ENCODE results near the gene LYG1. TPM values are rescaled to one million over a fixed set of nuclear protein-coding genes. Genes with fewer than 3 reads are reported as not detected.
"Not testable (repeated sequence)": the region's sequence is repeated elsewhere in the genome, so short reads cannot be mapped to it uniquely, and the experiment has no call there.

The LYG1 gene
- total RNA-seq (2021; ENCODE audit: unreplicated experiment) (0.23 TPM), Bru-seq, nascent RNA (percentile 27 among the genes with signal in this experiment), BruChase-seq, experiment 1, labeled RNA remaining after a 2-hour chase (percentile 41 among the genes with signal in this experiment), BruChase-seq, experiment 2, labeled RNA remaining after a 6-hour chase (percentile 37 among the genes with signal in this experiment)
- polyA plus RNA-seq (2012; ENCODE audit: insufficient read length) = 0.30 TPM
- long read RNA-seq = 0 reads

DNA sequence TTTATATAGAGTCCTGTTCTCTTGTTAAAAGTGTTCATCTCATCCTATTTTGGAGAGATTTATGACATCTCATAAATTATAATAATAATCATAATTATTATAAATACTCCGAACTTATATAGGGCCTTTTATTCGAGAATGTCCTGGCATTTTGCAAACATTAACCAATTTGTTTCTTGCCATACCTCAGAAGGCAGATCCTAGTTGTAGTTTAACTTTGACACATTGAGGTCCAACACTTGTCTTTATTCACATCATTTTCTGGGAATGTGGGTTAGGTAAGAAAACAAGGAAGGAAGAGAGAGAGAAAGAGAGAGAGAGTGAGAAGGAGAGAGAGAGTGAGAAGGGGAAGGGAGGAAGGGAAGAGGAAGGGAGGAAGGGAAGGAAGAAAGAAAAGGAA is at the start of gene LYG1:
LYG1 (minus strand) TSS at position 101 of the 400 bp plus-strand sequence. CDS start 5,527 bp downstream, outside the sequence.
- H3K4me3 ChIP-seq (ENCODE audit: low read depth in 2 of 2, low read length in 2 of 2); BruUV-seq (replicated peaks); H3K9me3 ChIP-seq (ENCODE audit: control insufficient read depth, insufficient read depth, low read depth, low read length); in situ Hi-C loops (cut with HindIII; ENCODE audit: low pct_unique_long_range_greater_than_20kb, low sequenced_read_pairs); CTCF ChIA-PET; H3K36me3 ChIP-seq (ENCODE audit: control insufficient read depth, insufficient read depth, low read length); H3K27ac ChIP-seq (ENCODE audit: low read length); intact Hi-C loops (cut with micrococcal nuclease; ENCODE audit: unreplicated experiment); H3K4me1 ChIP-seq (ENCODE audit: control insufficient read depth, insufficient read depth, low read length); H3K27me3 ChIP-seq (ENCODE audit: control insufficient read depth, insufficient read depth, low read length); ATAC-seq; POLR2A ChIA-PET; DNase-seq (ENCODE audit: low read depth, low spot score): not testable (repeated sequence)

DNA sequence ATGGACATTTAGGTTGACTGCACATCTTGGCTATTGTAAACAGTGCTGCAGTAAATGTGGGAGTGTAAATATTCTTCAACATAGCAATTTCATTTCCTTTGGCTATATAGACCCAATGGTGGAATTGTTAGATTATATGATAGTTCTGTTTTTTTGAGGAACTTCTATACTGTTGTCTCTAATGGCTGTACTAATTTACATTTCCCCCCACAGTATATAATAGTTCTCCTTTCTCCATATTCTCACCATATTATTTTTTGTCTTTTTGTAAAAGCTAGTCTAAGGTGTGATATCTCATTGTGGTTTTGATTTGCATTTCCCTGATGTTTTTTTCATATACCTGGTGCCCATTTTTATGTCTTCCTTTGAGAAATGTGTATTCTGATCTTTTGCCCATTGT is 49.2 kb upstream of the LYG1 start:
- CTCF ChIA-PET = no interaction called here

DNA sequence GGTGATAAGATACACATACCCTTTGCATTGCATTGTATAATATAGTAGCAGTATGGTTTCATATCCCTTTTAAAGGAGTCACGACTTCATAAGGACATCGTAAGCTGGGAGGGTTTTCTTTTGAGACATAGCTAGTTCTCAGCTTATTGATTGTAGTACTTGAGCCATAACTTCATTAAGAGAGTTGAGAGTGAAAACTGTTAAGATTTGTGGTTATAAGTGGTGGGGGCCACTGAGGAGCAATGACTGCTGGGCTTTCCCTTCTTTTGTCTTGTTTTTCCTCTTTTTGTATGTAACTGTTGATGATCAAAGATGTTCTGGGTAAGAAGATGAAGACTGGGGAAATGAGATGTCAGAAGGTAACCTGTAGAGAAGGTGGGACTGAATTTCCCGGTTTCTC is 47.2 kb upstream of the LYG1 start:
- Histone ChIP-seq H3K27ac (ENCODE audit: low read length) (no peak overlapping the region), H3K4me3 (ENCODE audit: low read depth in 2 of 2, low read length in 2 of 2) (no peak overlapping the region), H3K9me3 (ENCODE audit: control insufficient read depth, insufficient read depth, low read depth, low read length) (no peaks in the 10 kb centered on the region), H3K36me3 (ENCODE audit: control insufficient read depth, insufficient read depth, low read length) (no peaks in the 10 kb centered on the region), H3K4me1 (ENCODE audit: control insufficient read depth, insufficient read depth, low read length) (no peaks in the 10 kb centered on the region), H3K27me3 (ENCODE audit: control insufficient read depth, insufficient read depth, low read length) (no peaks in the 10 kb centered on the region)
- TF ChIP-seq TCF7L2 (IDR thresholded peaks at IDR 0.05; ENCODE audit: low read depth, low read length) = no peak
- TF ChIP-seq SIN3A (IDR thresholded peaks at IDR 0.05; ENCODE audit: borderline replicate concordance, insufficient read depth, low read depth, low read length) = no peak
- TF ChIP-seq POLR2AphosphoS5 (IDR thresholded peaks at IDR 0.05; ENCODE audit: low read depth, low read length) = no peak
- DNase-seq (ENCODE audit: low read depth, low spot score) (no peak), ATAC-seq (no peak)
- intact Hi-C loops (cut with micrococcal nuclease; ENCODE audit: unreplicated experiment) = no loop called here
- BruUV-seq (replicated peaks) = no TSS peak
- ChIA-PET POLR2A (interaction anchor here (0.9 kb wide), 1 partner anchor 12 kb away, joined by 3 read pairs; the partner anchor contains the start of gene TXNDC9), CTCF (no interaction called here)
- in situ Hi-C loops (cut with HindIII; ENCODE audit: low pct_unique_long_range_greater_than_20kb, low sequenced_read_pairs) = no loop called here

More for the DNA sequence above, 49.2 kb upstream of the LYG1 start:
- TF ChIP-seq, protein P1, sequence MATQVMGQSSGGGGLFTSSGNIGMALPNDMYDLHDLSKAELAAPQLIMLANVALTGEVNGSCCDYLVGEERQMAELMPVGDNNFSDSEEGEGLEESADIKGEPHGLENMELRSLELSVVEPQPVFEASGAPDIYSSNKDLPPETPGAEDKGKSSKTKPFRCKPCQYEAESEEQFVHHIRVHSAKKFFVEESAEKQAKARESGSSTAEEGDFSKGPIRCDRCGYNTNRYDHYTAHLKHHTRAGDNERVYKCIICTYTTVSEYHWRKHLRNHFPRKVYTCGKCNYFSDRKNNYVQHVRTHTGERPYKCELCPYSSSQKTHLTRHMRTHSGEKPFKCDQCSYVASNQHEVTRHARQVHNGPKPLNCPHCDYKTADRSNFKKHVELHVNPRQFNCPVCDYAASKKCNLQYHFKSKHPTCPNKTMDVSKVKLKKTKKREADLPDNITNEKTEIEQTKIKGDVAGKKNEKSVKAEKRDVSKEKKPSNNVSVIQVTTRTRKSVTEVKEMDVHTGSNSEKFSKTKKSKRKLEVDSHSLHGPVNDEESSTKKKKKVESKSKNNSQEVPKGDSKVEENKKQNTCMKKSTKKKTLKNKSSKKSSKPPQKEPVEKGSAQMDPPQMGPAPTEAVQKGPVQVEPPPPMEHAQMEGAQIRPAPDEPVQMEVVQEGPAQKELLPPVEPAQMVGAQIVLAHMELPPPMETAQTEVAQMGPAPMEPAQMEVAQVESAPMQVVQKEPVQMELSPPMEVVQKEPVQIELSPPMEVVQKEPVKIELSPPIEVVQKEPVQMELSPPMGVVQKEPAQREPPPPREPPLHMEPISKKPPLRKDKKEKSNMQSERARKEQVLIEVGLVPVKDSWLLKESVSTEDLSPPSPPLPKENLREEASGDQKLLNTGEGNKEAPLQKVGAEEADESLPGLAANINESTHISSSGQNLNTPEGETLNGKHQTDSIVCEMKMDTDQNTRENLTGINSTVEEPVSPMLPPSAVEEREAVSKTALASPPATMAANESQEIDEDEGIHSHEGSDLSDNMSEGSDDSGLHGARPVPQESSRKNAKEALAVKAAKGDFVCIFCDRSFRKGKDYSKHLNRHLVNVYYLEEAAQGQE (IDR thresholded peaks at IDR 0.05; ENCODE audit: insufficient read depth in 1 of 2, low read depth in 2 of 2, low read length in 1 of 2) = no peak
- TF ChIP-seq, protein P2, sequence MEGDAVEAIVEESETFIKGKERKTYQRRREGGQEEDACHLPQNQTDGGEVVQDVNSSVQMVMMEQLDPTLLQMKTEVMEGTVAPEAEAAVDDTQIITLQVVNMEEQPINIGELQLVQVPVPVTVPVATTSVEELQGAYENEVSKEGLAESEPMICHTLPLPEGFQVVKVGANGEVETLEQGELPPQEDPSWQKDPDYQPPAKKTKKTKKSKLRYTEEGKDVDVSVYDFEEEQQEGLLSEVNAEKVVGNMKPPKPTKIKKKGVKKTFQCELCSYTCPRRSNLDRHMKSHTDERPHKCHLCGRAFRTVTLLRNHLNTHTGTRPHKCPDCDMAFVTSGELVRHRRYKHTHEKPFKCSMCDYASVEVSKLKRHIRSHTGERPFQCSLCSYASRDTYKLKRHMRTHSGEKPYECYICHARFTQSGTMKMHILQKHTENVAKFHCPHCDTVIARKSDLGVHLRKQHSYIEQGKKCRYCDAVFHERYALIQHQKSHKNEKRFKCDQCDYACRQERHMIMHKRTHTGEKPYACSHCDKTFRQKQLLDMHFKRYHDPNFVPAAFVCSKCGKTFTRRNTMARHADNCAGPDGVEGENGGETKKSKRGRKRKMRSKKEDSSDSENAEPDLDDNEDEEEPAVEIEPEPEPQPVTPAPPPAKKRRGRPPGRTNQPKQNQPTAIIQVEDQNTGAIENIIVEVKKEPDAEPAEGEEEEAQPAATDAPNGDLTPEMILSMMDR (IDR thresholded peaks at IDR 0.05) = no peak
- TF ChIP-seq TCF7L2 (IDR thresholded peaks at IDR 0.05; ENCODE audit: low read depth, low read length) (no peak), SIN3A (IDR thresholded peaks at IDR 0.05; ENCODE audit: borderline replicate concordance, insufficient read depth, low read depth, low read length) (no peak), POLR2AphosphoS5 (IDR thresholded peaks at IDR 0.05; ENCODE audit: low read depth, low read length) (no peak)
- in situ Hi-C loops (cut with HindIII; ENCODE audit: low pct_unique_long_range_greater_than_20kb, low sequenced_read_pairs) = no loop called here
- POLR2A ChIA-PET = no interaction called here
- ATAC-seq (no peak), DNase-seq (ENCODE audit: low read depth, low spot score) (no peak)
- H3K9me3 ChIP-seq (ENCODE audit: control insufficient read depth, insufficient read depth, low read depth, low read length) = no peaks in the 10 kb centered on the region
- no peaks in the 10 kb centered on the region for H3K4me1 ChIP-seq (ENCODE audit: control insufficient read depth, insufficient read depth, low read length)
- no peak overlapping the region for H3K4me3 ChIP-seq (ENCODE audit: low read depth in 2 of 2, low read length in 2 of 2)
- no TSS peak for BruUV-seq (replicated peaks)
- H3K27ac ChIP-seq (ENCODE audit: low read length) = no peak overlapping the region
- H3K36me3 ChIP-seq (ENCODE audit: control insufficient read depth, insufficient read depth, low read length) = no peaks in the 10 kb centered on the region
- intact Hi-C loops (cut with micrococcal nuclease; ENCODE audit: unreplicated experiment) = no loop called here
- no peaks in the 10 kb centered on the region for H3K27me3 ChIP-seq (ENCODE audit: control insufficient read depth, insufficient read depth, low read length)

All from Panc1 (cell line).